ENCODE measurements around the gene FETUB.
"Not testable (repeated sequence)": the region's sequence is repeated elsewhere in the genome, so short reads cannot be mapped to it uniquely, and the experiment has no call there.

Gene FETUB

GRCh38 chr3:186691676-186692075 lies 51.5 kb downstream of the FETUB start:
- DNase-seq (ENCODE audit: low read depth, low spot score), result no peak
- ChIA-PET CTCF (interaction anchor here (1.0 kb wide), 1 partner anchor 75 kb away, joined by 4 read pairs; no protein-coding TSS in a partner anchor), POLR2A (no interaction called here)
- H3K4me3 ChIP-seq (ENCODE audit: low read depth, low read length), result no peak overlapping the region
- TF ChIP-seq CTCF (IDR thresholded peaks at IDR 0.05; ENCODE audit: insufficient read depth, low read length, missing control alignments), result no peak

DNA sequence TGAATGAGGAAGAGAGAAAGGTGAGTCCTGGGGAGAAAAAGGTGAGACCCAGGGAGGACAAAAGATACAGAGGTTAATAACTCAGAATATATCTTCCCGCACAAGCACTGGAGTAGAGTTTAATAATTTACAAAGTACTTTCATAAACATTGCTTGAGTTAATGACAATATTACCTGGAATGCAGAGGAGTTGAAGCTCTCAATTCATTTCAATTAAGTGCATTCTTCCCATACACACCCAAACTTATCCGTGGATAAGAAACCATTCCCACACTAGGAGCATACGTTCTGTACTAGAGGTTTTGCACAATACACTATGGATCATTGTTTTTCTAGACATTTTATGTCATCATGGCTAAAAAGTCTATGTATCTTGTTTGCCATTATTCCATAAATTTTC lies 53.6 kb downstream of the FETUB start:
- ChIA-PET CTCF (no interaction called here), POLR2A (no interaction called here)
- H3K4me3 ChIP-seq (ENCODE audit: low read depth, low read length), result no peak overlapping the region
- no peak for DNase-seq (ENCODE audit: low read depth, low spot score)
- TF ChIP-seq CTCF (IDR thresholded peaks at IDR 0.05; ENCODE audit: insufficient read depth, low read length, missing control alignments), result no peak

DNA sequence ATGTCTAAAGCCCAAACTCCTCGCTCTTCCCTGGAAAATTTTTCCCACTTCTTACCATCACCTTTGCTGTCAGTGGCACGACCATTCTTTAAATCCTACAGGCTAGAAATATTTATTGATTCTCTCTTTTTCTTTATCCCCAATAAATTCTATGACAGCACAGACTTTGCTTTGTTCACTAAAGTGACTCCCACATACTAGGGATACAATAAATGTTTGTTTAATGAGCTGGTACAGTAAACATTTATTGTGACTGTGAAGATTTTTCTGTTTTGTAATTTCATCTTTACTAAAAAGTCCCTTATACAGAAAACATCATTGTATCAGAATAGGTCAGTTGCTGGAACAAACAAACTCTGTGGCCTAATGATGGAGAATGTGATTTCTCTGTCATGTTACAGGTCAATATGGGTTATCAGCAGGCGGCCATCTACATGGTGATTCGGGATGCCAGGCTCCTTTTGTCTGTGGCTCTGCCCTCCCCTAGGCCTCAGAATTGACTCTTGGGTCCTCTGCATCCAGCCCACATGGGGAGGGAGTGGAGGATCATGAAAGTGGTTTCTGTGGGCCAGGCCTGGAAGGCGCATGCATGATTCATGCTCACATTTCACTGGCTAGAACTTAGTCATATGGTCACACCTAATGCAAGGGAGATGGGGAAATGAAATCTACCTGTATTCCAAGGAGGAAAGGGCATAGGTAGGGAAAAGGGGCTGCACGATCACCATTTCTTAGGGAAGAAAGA lies 54.3 kb downstream of the FETUB start:
- no peak for TF ChIP-seq CTCF (IDR thresholded peaks at IDR 0.05; ENCODE audit: insufficient read depth, low read length, missing control alignments)
- no peak for DNase-seq (ENCODE audit: low read depth, low spot score)
- POLR2A ChIA-PET, result no interaction called here
- no peak overlapping the region for H3K4me3 ChIP-seq (ENCODE audit: low read depth, low read length)
- CTCF ChIA-PET, result no interaction called here

DNA sequence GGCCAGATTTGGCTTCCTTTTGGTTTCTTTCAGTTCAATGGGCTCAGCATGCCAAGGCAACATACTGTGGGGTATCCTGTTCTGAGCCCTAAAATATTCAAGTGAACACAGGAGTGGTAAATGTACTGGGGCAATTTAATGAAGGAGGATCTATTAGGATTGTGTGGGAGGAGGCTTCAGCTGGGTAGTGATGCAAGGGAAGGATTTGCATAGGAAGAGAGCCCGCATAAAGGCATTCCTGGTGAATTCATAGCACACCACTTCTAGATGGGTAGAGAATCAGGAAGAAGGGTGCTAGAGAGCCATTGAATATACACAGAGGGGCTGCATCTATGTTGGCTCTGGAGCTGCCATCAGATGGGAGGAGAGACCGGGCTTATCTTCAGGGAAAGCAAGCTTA lies 56.3 kb downstream of the FETUB start:
- H3K4me3 ChIP-seq (ENCODE audit: low read depth, low read length), result no peak overlapping the region
- DNase-seq (ENCODE audit: low read depth, low spot score), result no peak
- ChIA-PET CTCF (interaction anchor here (1.0 kb wide), 1 partner anchor 125 kb away, joined by 3 read pairs; no protein-coding TSS in a partner anchor), POLR2A (no interaction called here)
- TF ChIP-seq CTCF (IDR thresholded peaks at IDR 0.05; ENCODE audit: insufficient read depth, low read length, missing control alignments), result no peak

DNA sequence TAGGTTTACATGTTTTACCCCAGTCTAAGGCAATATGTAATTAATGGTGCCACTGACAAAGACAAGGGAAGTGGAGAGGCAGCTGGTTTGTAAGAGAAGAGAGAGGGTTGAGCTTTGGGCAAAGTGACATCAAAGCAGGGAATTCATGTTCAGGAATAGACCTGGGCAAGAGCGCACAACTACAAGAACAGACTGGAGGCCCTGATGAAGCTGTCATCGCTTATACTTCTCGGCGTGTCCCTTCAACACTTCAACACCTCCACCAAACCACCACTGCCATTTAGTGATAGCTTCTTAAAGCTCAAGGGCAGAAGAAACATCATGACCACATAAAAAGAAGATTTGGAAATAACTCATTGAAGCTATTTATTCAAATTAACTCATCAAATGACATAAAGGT lies 57.3 kb downstream of the FETUB start:
- TF ChIP-seq CTCF (IDR thresholded peaks at IDR 0.05; ENCODE audit: insufficient read depth, low read length, missing control alignments), result no peak
- ChIA-PET CTCF (interaction anchor here (1.0 kb wide), 1 partner anchor 124 kb away, joined by 3 read pairs; no protein-coding TSS in a partner anchor), POLR2A (no interaction called here)
- H3K4me3 ChIP-seq (ENCODE audit: low read depth, low read length), result no peak overlapping the region
- DNase-seq (ENCODE audit: low read depth, low spot score), result no peak

GRCh38 chr3:186700267-186700666 lies 60.1 kb downstream of the FETUB start:
- POLR2A ChIA-PET, result no interaction called here
- TF ChIP-seq CTCF (IDR thresholded peaks at IDR 0.05; ENCODE audit: insufficient read depth, low read length, missing control alignments), result no peak
- DNase-seq (ENCODE audit: low read depth, low spot score), result no peak
- CTCF ChIA-PET, result no interaction called here
- no peak overlapping the region for H3K4me3 ChIP-seq (ENCODE audit: low read depth, low read length)

GRCh38 chr3:186702451-186702850 lies 62.3 kb downstream of the FETUB start:
- DNase-seq (ENCODE audit: low read depth, low spot score); POLR2A ChIA-PET; CTCF ChIA-PET; H3K4me3 ChIP-seq (ENCODE audit: low read depth, low read length): not testable (repeated sequence)

Measured in AG04449 (cell line).